ENCODE measurements around the gene PTPRH. TPM values are rescaled to one million over a fixed set of nuclear protein-coding genes. Genes with fewer than 3 reads are reported as not detected.

Gene PTPRH
- total RNA-seq, 4 donors from 2014 or later, result 0.42 to 2.7 (median 1.4) TPM

GRCh38 chr19:55224038-55224665, 14.9 kb upstream of the PTPRH start:
- WGBS, result 72% methylated on average over 21 of the region's 26 CpGs
- TF ChIP-seq EP300 (IDR thresholded peaks at IDR 0.05) (no peak), POLR2A (IDR thresholded peaks at IDR 0.05; ENCODE audit: low read depth) (no peak), POLR2AphosphoS5 (IDR thresholded peaks at IDR 0.05) (no peak)
- intact Hi-C loops (cut with DNase I), result no loop called here
- peaks cover under 1 to 38% (median 35%) of the 10 kb centered on the region in 4 donors for H3K36me3 ChIP-seq
- no peak for DNase-seq (ENCODE audit: extremely low spot score)
- no peaks in the 10 kb centered on the region for H3K27me3 ChIP-seq
- no peak overlapping the region for H3K27ac ChIP-seq (replicated peaks in 1 of 4)
- H3K9me3 ChIP-seq, result peaks cover 0 to 7% (median 0%) of the 10 kb centered on the region in 4 donors
- H3K4me3 ChIP-seq, result no peak overlapping the region
- peaks cover 0 to 8% (median 0%) of the 10 kb centered on the region in 4 donors for H3K4me1 ChIP-seq

DNA sequence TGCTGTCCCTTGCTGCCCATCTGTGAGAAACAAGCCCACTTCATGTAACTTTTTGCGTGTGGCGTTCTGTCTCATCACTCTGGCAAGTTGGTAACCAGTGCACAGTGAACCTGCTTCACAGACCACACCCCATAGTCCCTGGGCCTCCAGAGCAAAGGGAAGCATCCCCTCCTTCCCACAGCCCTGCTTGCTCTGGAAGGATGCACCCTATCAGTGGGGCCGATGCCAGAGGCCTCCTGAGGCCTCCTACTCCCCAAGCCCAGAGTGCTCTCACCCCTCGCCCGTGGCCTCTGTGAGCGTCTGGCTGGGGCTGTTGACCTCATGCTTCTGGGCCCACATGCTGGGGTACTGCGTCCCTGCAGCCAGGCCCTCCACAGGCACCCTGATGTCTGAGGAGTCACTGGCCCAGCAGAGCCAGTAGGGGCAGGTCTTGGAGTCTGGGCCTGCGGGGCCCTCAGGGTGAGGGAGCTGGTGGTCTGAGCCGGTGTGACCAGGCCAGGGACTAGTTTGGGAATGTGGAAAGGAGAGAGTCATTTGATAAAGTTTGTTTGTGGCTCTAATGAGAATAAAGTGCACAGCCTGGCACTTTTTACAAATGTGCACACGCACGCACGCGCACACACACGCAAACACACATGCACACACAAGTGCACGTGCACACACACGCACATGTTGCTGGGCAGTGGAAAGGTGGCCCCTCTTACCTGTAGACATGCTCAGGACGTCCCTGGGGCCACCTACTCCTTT, 14.2 kb upstream of the PTPRH start:
- WGBS, result 89% methylated on average over 14 of the region's 17 CpGs
- DNase-seq (ENCODE audit: extremely low spot score), result no peak
- H3K27ac ChIP-seq (replicated peaks in 1 of 4), result no peak overlapping the region
- intact Hi-C loops (cut with DNase I), result no loop called here
- TF ChIP-seq, protein P1, sequence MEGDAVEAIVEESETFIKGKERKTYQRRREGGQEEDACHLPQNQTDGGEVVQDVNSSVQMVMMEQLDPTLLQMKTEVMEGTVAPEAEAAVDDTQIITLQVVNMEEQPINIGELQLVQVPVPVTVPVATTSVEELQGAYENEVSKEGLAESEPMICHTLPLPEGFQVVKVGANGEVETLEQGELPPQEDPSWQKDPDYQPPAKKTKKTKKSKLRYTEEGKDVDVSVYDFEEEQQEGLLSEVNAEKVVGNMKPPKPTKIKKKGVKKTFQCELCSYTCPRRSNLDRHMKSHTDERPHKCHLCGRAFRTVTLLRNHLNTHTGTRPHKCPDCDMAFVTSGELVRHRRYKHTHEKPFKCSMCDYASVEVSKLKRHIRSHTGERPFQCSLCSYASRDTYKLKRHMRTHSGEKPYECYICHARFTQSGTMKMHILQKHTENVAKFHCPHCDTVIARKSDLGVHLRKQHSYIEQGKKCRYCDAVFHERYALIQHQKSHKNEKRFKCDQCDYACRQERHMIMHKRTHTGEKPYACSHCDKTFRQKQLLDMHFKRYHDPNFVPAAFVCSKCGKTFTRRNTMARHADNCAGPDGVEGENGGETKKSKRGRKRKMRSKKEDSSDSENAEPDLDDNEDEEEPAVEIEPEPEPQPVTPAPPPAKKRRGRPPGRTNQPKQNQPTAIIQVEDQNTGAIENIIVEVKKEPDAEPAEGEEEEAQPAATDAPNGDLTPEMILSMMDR (IDR thresholded peaks at IDR 0.05), result no peak
- TF ChIP-seq POLR2A (IDR thresholded peaks at IDR 0.05; ENCODE audit: low read depth) (no peak), POLR2AphosphoS5 (IDR thresholded peaks at IDR 0.05) (no peak), EP300 (IDR thresholded peaks at IDR 0.05) (no peak)
- H3K4me3 ChIP-seq, result no peak overlapping the region
- peaks cover 0 to 3% (median 0%) of the 10 kb centered on the region in 4 donors for H3K4me1 ChIP-seq
- H3K27me3 ChIP-seq, result no peaks in the 10 kb centered on the region
- peaks cover 0 to 7% (median 0%) of the 10 kb centered on the region in 4 donors for H3K9me3 ChIP-seq
- H3K36me3 ChIP-seq, result peaks cover 0 to 31% (median 28%) of the 10 kb centered on the region in 4 donors

DNA sequence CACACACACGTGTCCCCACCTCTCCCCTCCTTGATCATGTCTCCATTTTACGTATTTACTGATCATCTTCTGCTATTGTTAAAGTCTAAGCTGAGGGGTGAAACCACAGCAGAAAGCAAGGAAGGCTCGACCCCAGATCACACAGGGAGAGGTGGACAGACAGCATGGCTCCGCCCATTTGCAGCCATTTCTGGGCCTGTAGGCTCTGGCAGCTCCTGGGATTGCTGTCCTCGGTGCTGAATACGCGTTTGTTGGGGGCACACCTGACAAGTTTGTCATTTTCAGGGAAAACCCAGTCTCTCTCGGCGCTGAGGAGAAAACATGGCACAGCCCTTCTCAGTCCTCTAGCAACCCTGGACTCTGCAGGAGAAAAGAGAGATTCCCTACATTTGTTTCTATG, 11.2 kb upstream of the PTPRH start:
- WGBS, result 80% methylated on average over 9 of the region's 9 CpGs
- Histone ChIP-seq H3K9me3 (peaks cover 0 to 7% (median 0%) of the 10 kb centered on the region in 4 donors), H3K27ac (replicated peaks in 1 of 4) (no peak overlapping the region), H3K36me3 (peaks cover 0 to 4% (median 2%) of the 10 kb centered on the region in 4 donors), H3K4me1 (peaks cover 5 to 15% (median 14%) of the 10 kb centered on the region in 4 donors), H3K4me3 (no peak overlapping the region), H3K27me3 (peaks cover 0 to 17% (median 2%) of the 10 kb centered on the region in 4 donors)
- intact Hi-C loops (cut with DNase I), result no loop called here
- TF ChIP-seq POLR2AphosphoS5 (IDR thresholded peaks at IDR 0.05) (no peak), EP300 (IDR thresholded peaks at IDR 0.05) (no peak), POLR2A (IDR thresholded peaks at IDR 0.05; ENCODE audit: low read depth) (no peak)
- TF ChIP-seq, protein P1 (IDR thresholded peaks at IDR 0.05), result no peak
- DNase-seq (ENCODE audit: extremely low spot score), result no peak

- H3K27me3 ChIP-seq, result peaks cover 0 to 56% (median 2%) of the 10 kb centered on the region in 4 donors
- H3K36me3 ChIP-seq, result no peaks in the 10 kb centered on the region
- TF ChIP-seq POLR2AphosphoS5 (IDR thresholded peaks at IDR 0.05) (peak; percentile 43 to 62), POLR2A (IDR thresholded peaks at IDR 0.05; ENCODE audit: low read depth) (peak; percentile 32)
- TF ChIP-seq, protein P1 (IDR thresholded peaks at IDR 0.05), result no peak
- WGBS, result 7% methylated on average over 28 of the region's 36 CpGs
- no peak for DNase-seq (ENCODE audit: extremely low spot score)
- H3K27ac ChIP-seq (replicated peaks in 1 of 4), result peak overlapping the region in 3 of 4 donors; percentile 31 to 50 (median 46)
- peaks cover 5 to 15% (median 14%) of the 10 kb centered on the region in 4 donors for H3K4me1 ChIP-seq
- intact Hi-C loops (cut with DNase I), result loop anchor here (5.0 kb wide), 1 partner anchor 41 kb away; the partner anchor contains the start of gene PPP6R1
- H3K9me3 ChIP-seq, result peaks cover 0 to 19% (median 7%) of the 10 kb centered on the region in 4 donors
- peak overlapping the region; percentile 34 to 51 (median 46) for H3K4me3 ChIP-seq
Measured at GRCh38 chr19:55216461-55217198, 7.3 kb upstream of the PTPRH start.
